Prostate gland (tissue), 2 donors: ENCODE measurements around the gene STIM1.

Source experiments
- POLR2A ChIP-seq: fragments of 450-650 bp; IDR thresholded peaks from one replicate; pipeline ENCODE4 v1.6.1; 2016; ENCODE audit warnings: antibody characterized with exemption, mild to moderate bottlenecking
- POLR2AphosphoS5 ChIP-seq: sonication (generic); formaldehyde crosslinking; IDR thresholded peaks from one replicate; pipeline ENCODE4 v1.6.1; 2017; ENCODE audit warnings: antibody characterized with exemption
- TF ChIP-seq, protein P1 (sequence below), 4 experiments: fragments of 200-600 bp in 2 of 4; fragments of 450-650 bp in 2 of 4; sonication (generic) in 2 of 4; IDR thresholded peaks; 1 replicate in 3 of 4; 2 replicates in 1 of 4; pipeline ENCODE4 v1.5.1; 2016 to 2019; ENCODE audit warnings: antibody characterized with exemption in 4 of 4, mild to moderate bottlenecking in 2 of 4, moderate library complexity in 2 of 4

DNA sequence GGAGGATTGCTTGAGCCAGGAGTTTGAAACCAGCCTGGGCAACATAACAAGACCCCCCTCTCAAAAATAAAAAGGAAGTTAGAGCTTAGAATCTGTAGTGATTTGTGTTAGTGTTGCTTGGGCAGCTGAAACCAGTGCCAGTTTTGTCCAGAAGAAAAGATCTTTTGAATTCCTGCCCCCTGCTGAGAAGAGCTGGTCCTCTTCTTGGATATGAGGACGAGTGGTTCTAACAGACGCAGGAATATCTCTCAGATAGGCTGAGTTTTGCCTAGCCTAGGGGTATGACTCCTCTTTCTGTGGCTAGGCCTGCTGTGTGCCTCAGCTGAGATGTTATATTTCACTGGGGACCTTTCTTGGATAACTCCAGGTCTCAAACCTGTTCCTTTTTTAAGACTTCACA lies 102.8 kb downstream of the STIM1 start:
- TF ChIP-seq, protein P1, sequence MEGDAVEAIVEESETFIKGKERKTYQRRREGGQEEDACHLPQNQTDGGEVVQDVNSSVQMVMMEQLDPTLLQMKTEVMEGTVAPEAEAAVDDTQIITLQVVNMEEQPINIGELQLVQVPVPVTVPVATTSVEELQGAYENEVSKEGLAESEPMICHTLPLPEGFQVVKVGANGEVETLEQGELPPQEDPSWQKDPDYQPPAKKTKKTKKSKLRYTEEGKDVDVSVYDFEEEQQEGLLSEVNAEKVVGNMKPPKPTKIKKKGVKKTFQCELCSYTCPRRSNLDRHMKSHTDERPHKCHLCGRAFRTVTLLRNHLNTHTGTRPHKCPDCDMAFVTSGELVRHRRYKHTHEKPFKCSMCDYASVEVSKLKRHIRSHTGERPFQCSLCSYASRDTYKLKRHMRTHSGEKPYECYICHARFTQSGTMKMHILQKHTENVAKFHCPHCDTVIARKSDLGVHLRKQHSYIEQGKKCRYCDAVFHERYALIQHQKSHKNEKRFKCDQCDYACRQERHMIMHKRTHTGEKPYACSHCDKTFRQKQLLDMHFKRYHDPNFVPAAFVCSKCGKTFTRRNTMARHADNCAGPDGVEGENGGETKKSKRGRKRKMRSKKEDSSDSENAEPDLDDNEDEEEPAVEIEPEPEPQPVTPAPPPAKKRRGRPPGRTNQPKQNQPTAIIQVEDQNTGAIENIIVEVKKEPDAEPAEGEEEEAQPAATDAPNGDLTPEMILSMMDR (IDR thresholded peaks at IDR 0.05): no peak
- TF ChIP-seq POLR2A (no peak), POLR2AphosphoS5 (no peak)
